H1 (cell line): ENCODE results near the gene FBXO2.

Source experiments
- ATF3 ChIP-seq: IDR thresholded peaks from 2 replicates; pipeline ENCODE4 v1.6.1; 2011; ENCODE audit warnings: low read depth, mild to moderate bottlenecking, low read length; ENCODE audit not compliant: insufficient read depth
- BACH1 ChIP-seq: IDR thresholded peaks from 2 replicates; pipeline ENCODE4 v1.6.1; 2012; ENCODE audit warnings: low read length, improper control_type of control experiment
- CHD1 ChIP-seq: IDR thresholded peaks from 2 replicates; pipeline ENCODE4 v1.6.1; 2012; ENCODE audit warnings: low read depth, low read length, improper control_type of control experiment
- HDAC2 ChIP-seq, 2 experiments: fragments of 300-600 bp in 1 of 2; sonication (generic) in 1 of 2; IDR thresholded peaks; 2 replicates each; pipeline ENCODE4 v1.6.1; 2011 to 2012; ENCODE audit warnings: low read depth in 2 of 2, low read length in 2 of 2, mild to moderate bottlenecking in 2 of 2, moderate library complexity in 2 of 2, borderline replicate concordance in 1 of 2, inconsistent platforms in 1 of 2
- MAX ChIP-seq: IDR thresholded peaks from 2 replicates; pipeline ENCODE4 v1.6.1; 2012; ENCODE audit warnings: inconsistent platforms
- POLR2A ChIP-seq, 2 experiments: IDR thresholded peaks; 1 replicate in 1 of 2; 2 replicates in 1 of 2; pipeline ENCODE4 v1.6.1; 2011; ENCODE audit warnings: low read depth in 2 of 2, low read length in 2 of 2, mild to moderate bottlenecking in 2 of 2; ENCODE audit errors: control extremely low read depth in 1 of 2
- POLR2AphosphoS5 ChIP-seq: IDR thresholded peaks from 2 replicates; pipeline ENCODE4 v1.6.1; 2011; ENCODE audit warnings: low read depth, low read length
- USF2 ChIP-seq: IDR thresholded peaks from 2 replicates; pipeline ENCODE4 v1.6.1; 2011; ENCODE audit warnings: low read length, improper control_type of control experiment
- ZNF274 ChIP-seq: IDR thresholded peaks from 2 replicates; pipeline ENCODE4 v1.7.0; 2012; ENCODE audit warnings: low read length, borderline replicate concordance; ENCODE audit errors: extremely low read depth

GRCh38 chr1:11664336-11665065 lies 10.3 kb upstream of the FBXO2 start:
- TF ChIP-seq MAX (0 out of 2 replicates have a peak, but pooled peaks have one; percentile 16), POLR2A (IDR thresholded peaks at IDR 0.05; ENCODE audit: control extremely low read depth in 1 of 2, low read depth in 2 of 2, low read length in 2 of 2) (peak in 1 of 2 experiments; percentile 7; a peak in 1 of 3 replicates), BACH1 (no peak), ATF3 (no peak), POLR2AphosphoS5 (no peak; the same call in 1 of the 2 replicates), HDAC2 (IDR thresholded peaks at IDR 0.05; ENCODE audit: borderline replicate concordance in 1 of 2, low read depth in 2 of 2, low read length in 2 of 2) (no peak), USF2 (no peak), ZNF274 (no peak), CHD1 (no peak)
